Ectodermal cell (in vitro differentiated cells): Measurements from ENCODE around the gene BLM.

Source experiments
- H3K27ac ChIP-seq: 2 replicates; pipeline ENCODE4 v1.7.0; 2013; ENCODE audit warnings: mild to moderate bottlenecking, low read depth, low read length; ENCODE audit not compliant: insufficient read depth, poor library complexity, severe bottlenecking
- H3K27me3 ChIP-seq: 2 replicates; pipeline ENCODE4 v1.7.0; 2013; ENCODE audit warnings: mild to moderate bottlenecking, low read length; ENCODE audit not compliant: insufficient read depth, control insufficient read depth, poor library complexity, severe bottlenecking
- H3K36me3 ChIP-seq: one replicate; pipeline ENCODE4 v1.7.0; 2013; ENCODE audit warnings: low read length; ENCODE audit not compliant: control insufficient read depth, insufficient read depth
- H3K4me1 ChIP-seq: one replicate; pipeline ENCODE4 v1.7.0; 2013; ENCODE audit warnings: low read length; ENCODE audit not compliant: control insufficient read depth, insufficient read depth
- H3K4me3 ChIP-seq: 2 replicates; pipeline ENCODE4 v1.7.0; 2013; ENCODE audit warnings: low read depth, low read length, control low read depth; ENCODE audit not compliant: insufficient read depth
- H3K9me3 ChIP-seq: 2 replicates; pipeline ENCODE4 v1.7.0; 2013; ENCODE audit warnings: mild to moderate bottlenecking, low read length, moderate library complexity; ENCODE audit not compliant: control insufficient read depth
- WGBS, 2 experiments: methylation state at CpG; one replicate each; pipeline ENCODE4 v1.1.7; 2013; ENCODE audit warnings: missing lambda C conversion rate in 2 of 2; 5-methylcytosine and 5-hydroxymethylcytosine counted together

The BLM gene

GRCh38 chr15:90691369-90691768, 25.8 kb upstream of the BLM start:
- H3K4me1 ChIP-seq, result no peaks in the 10 kb centered on the region
- no peaks in the 10 kb centered on the region for H3K9me3 ChIP-seq
- no peaks in the 10 kb centered on the region for H3K27me3 ChIP-seq
- 86 to 89% methylated on average over 4 of the region's 4 CpGs for WGBS, 2 experiments
- no peak overlapping the region for H3K27ac ChIP-seq
- no peak overlapping the region for H3K4me3 ChIP-seq
- no peaks in the 10 kb centered on the region for H3K36me3 ChIP-seq

- no peak overlapping the region for H3K4me3 ChIP-seq
- no peaks in the 10 kb centered on the region for H3K27me3 ChIP-seq
- H3K27ac ChIP-seq, result no peak overlapping the region
- 94 to 97% methylated on average over 4 of the region's 4 CpGs for WGBS, 2 experiments
- no peaks in the 10 kb centered on the region for H3K4me1 ChIP-seq
- no peaks in the 10 kb centered on the region for H3K9me3 ChIP-seq
- no peaks in the 10 kb centered on the region for H3K36me3 ChIP-seq
These were observed 25.0 kb upstream of the BLM start for GRCh38 chr15:90691982-90692773.

DNA sequence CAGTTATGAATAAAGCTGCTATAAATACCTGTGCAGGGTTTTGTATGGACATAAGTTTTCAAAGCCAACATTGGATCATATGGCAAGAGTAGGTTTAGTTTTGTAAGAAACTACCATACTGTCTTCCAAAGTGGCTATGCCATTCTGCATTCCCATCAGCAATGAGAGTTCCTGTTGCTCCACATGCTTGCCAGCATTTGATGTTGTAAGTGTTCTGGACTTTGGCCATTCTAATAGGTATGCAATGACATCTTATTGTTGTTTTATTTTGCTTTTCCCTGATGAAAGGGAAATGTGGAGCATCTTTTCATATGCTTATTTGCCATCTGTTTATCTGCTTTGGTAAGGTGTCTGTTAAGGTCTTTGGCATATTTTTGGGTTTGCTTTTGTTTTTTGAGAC, 22.2 kb upstream of the BLM start:
- Histone ChIP-seq H3K27ac (no peak overlapping the region), H3K4me1 (no peaks in the 10 kb centered on the region), H3K4me3 (no peak overlapping the region), H3K9me3 (no peaks in the 10 kb centered on the region), H3K36me3 (no peaks in the 10 kb centered on the region), H3K27me3 (no peaks in the 10 kb centered on the region)

- WGBS, 2 experiments, result 97% methylated on average over 1 of the region's 1 CpG
- no peak overlapping the region for H3K4me3 ChIP-seq
- H3K9me3 ChIP-seq, result no peaks in the 10 kb centered on the region
- no peaks in the 10 kb centered on the region for H3K4me1 ChIP-seq
- H3K27me3 ChIP-seq, result no peaks in the 10 kb centered on the region
- H3K27ac ChIP-seq, result no peak overlapping the region
- H3K36me3 ChIP-seq, result no peaks in the 10 kb centered on the region
These were observed 20.0 kb upstream of the BLM start for GRCh38 chr15:90697175-90697574.

DNA sequence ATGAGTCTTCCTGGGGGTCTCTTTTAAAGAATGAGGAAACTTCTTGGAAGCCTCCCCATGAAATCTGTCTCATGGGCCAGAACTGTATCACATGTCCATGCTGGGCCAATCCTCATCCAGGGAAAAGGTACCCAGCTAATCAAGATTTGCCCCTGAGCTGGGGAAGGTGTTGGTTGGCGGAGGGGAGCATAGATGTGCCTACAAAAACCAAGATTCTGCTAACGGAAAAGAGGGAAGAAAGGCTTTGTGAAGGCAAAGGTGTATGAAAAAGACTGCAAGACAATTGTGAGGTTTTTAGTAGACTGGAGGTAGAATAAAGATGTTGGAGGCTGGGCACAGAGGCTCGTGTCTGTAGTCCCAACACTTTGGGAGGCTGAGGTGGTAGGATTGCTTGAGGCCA, 18.5 kb upstream of the BLM start:
- no peaks in the 10 kb centered on the region for H3K27me3 ChIP-seq
- no peak overlapping the region for H3K4me3 ChIP-seq
- 94 to 96% methylated on average over 3 of the region's 3 CpGs for WGBS, 2 experiments
- H3K9me3 ChIP-seq, result no peaks in the 10 kb centered on the region
- H3K27ac ChIP-seq, result no peak overlapping the region
- no peaks in the 10 kb centered on the region for H3K4me1 ChIP-seq
- no peaks in the 10 kb centered on the region for H3K36me3 ChIP-seq

GRCh38 chr15:90701048-90701447, 16.1 kb upstream of the BLM start:
- no peaks in the 10 kb centered on the region for H3K36me3 ChIP-seq
- 97 to 99% methylated on average over 2 of the region's 2 CpGs for WGBS, 2 experiments
- H3K9me3 ChIP-seq, result no peaks in the 10 kb centered on the region

GRCh38 chr15:90701880-90702630, 15.1 kb upstream of the BLM start:
- H3K36me3 ChIP-seq, result no peaks in the 10 kb centered on the region
- H3K4me1 ChIP-seq, result no peaks in the 10 kb centered on the region
- H3K9me3 ChIP-seq, result no peaks in the 10 kb centered on the region
- no peak overlapping the region for H3K27ac ChIP-seq
- no peaks in the 10 kb centered on the region for H3K27me3 ChIP-seq
- 85 to 89% methylated on average over 8 to 9 of the region's 9 CpGs for WGBS, 2 experiments
- H3K4me3 ChIP-seq, result no peak overlapping the region

More at GRCh38 chr15:90701048-90701447, 16.1 kb upstream of the BLM start:
- Histone ChIP-seq H3K4me1 (no peaks in the 10 kb centered on the region), H3K27ac (no peak overlapping the region), H3K27me3 (no peaks in the 10 kb centered on the region), H3K4me3 (no peak overlapping the region)

GRCh38 chr15:90703455-90703854, 13.7 kb upstream of the BLM start:
- H3K27ac ChIP-seq, result no peak overlapping the region
- no peaks in the 10 kb centered on the region for H3K27me3 ChIP-seq
- no peaks in the 10 kb centered on the region for H3K4me1 ChIP-seq
- no peak overlapping the region for H3K4me3 ChIP-seq
- no peaks in the 10 kb centered on the region for H3K36me3 ChIP-seq
- WGBS, 2 experiments, result 93 to 94% methylated on average over 4 to 5 of the region's 5 CpGs
- H3K9me3 ChIP-seq, result no peaks in the 10 kb centered on the region

- Histone ChIP-seq H3K4me3 (no peak overlapping the region), H3K4me1 (no peaks in the 10 kb centered on the region), H3K27me3 (no peaks in the 10 kb centered on the region), H3K36me3 (no peaks in the 10 kb centered on the region), H3K9me3 (no peaks in the 10 kb centered on the region), H3K27ac (no peak overlapping the region)
- 76 to 80% methylated on average over 4 of the region's 4 CpGs for WGBS, 2 experiments
These were observed 11.9 kb upstream of the BLM start for GRCh38 chr15:90705212-90705611.

- 91 to 95% methylated on average over 5 to 7 of the region's 7 CpGs for WGBS, 2 experiments
- H3K36me3 ChIP-seq, result peaks cover 3% of the 10 kb centered on the region
- H3K9me3 ChIP-seq, result no peaks in the 10 kb centered on the region
- no peaks in the 10 kb centered on the region for H3K27me3 ChIP-seq
- H3K27ac ChIP-seq, result no peak overlapping the region
- H3K4me3 ChIP-seq, result no peak overlapping the region
- H3K4me1 ChIP-seq, result no peaks in the 10 kb centered on the region
These were observed 10.5 kb upstream of the BLM start for GRCh38 chr15:90706394-90707327.
